Stimulated activated CD4-positive, alpha-beta T cell treated with anti-CD3 and anti-CD28 coated beads, Interleukin-1b, Interleukin-23, amount 100 ng/mL, for 24 hours (primary cell): Measurements from ENCODE around the gene ZNF302.
"Not testable (repeated sequence)": the region's sequence is repeated elsewhere in the genome, so short reads cannot be mapped to it uniquely, and the experiment has no call there.

Experiments used
- DNase-seq, 4 experiments: peaks; one replicate each; pipeline ENCODE4 v3.0.0-alpha.2; 2020; ENCODE audit warnings: low read depth in 4 of 4, low spot score in 1 of 4

Gene ZNF302

GRCh38 chr19:34677386-34678084 is at the start of gene ZNF302:
Gene ZNF302 (plus strand): TSS chr19:34677678. CDS start chr19:34678805, 1,127 bp downstream.
- DNase-seq = peak; percentile 83 to 93 (median 88)

DNA sequence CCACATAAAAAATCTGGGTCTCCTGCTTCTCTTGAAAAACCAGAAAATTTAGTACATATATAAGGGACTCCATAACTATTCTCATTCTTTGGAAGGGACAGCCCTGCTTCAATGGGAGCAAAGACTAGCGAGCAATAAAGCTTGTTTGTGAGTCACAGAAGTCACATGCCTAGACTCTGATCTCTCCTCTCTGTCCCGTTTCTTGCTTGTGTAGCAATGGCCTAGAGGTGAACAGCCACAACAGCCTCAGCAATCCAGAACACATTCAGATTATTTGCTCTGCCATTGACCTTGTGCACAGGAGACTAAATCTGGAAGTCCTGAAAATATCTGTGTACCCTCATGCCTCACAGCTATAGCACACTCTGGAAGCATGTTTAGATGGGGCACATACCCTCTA is 43.7 kb upstream of the ZNF302 start:
- no peak for DNase-seq

DNA sequence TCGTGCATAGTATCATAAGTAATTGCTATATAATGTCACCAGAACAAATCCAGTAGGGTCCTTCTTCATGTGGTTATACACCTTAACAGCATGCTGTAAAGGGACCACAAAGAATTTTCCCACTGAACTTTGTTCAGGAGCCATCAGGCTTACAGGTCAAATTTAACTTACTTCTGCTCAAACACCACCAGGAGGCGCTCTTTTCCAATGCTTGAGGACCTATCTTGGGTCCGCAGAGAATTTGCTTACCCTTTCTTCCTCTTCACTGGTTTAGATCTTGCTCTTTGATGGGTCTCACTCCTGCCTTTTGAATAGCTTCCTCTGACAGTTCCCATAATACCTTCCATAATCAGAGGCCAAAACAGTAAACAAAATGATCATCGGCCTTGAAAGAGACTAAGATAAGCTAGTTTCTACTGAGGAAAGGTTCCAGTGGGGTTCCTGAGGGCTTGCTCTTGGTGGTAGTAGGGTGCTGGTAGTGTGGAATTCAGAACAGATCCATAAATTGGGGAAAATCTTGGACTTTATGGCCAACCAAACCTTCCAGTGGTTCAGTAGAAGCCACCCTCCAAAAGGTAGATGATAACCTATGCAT is 37.9 kb upstream of the ZNF302 start:
- DNase-seq = peak; percentile 37 to 54 (median 45)

- no peak for DNase-seq
Measured at GRCh38 chr19:34642241-34642640, 35.2 kb upstream of the ZNF302 start.

DNA sequence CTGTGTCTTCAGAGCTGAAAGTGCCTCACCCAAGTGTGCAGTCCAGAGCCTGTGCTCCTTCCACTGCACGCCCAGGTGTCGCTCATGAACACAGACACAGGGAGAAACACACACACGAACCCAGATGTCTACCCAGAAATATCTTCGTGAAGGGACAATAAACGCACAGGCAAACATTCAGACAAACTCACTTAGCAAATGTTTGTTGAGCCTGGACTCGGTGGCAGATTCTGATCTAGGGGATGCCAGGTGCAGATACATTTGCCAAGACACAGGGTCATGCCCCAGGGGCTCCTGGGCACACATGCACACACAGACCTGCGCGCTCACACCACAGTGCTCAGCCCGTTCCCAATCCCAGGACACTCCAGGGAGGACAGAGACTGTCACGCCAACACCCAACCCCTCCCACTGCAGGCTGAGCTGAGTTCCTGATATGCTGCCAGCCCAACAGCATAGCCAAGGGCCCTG is 32.5 kb upstream of the ZNF302 start:
- no peak for DNase-seq

GRCh38 chr19:34645551-34645950 is 31.9 kb upstream of the ZNF302 start:
- DNase-seq = no peak

GRCh38 chr19:34649886-34650543 is 27.5 kb upstream of the ZNF302 start:
- DNase-seq = no peak

DNA sequence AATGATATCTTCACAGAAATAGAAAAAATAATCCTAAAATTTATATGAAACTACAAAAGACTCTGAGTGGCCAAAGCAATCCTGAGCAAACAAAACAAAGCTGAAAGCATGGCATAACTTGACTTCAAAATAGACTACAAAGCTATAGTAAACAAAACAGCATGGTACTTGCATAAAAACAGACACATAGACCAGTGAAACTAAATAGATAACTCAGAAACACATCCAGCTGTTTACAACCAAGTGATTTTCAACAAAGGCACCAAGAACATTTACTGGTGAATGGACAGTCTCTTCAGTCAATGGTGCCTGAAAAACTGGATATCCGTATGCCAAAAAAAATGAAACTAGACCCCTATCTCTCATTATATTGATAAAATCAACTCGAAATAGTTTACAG is 25.7 kb upstream of the ZNF302 start:
- DNase-seq = no peak

DNA sequence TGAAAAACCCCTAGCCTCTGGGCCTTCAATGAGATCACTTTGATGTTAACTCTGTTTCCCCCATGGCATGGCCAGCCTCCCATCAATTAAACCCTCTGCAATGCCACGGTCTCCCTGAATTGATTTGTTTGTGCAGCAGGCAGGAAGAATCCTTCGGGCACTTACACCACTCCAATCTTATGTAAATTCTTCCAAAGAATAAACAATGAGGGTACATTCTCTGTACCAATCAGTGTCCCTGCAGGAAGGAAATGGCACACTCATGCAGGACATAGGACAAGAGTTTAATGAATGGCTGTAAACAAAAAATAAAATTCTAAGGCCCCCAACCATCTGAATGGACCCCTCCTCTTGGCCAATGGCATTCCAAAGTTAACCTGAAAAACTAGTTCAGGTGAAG is 22.7 kb upstream of the ZNF302 start:
- DNase-seq = no peak

DNA sequence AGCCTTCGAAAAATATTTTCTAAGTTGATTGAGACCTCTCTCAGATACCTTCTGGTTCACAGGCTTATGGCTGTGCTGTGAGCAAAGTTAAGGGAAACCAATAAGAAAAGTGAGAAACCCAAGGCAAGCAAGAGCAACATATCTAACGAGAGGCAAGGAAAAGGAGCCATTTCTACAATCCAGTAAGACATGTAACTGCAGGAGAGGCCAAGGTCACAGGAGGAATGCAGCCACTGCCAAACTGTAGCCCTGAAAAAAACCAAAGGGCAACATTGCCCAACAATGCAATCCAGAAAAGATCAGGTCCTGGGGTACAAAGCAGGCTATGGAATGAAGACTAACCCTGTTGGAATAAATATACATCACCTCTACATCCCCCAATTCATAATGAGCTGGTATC is 21.8 kb upstream of the ZNF302 start:
- no peak for DNase-seq

DNA sequence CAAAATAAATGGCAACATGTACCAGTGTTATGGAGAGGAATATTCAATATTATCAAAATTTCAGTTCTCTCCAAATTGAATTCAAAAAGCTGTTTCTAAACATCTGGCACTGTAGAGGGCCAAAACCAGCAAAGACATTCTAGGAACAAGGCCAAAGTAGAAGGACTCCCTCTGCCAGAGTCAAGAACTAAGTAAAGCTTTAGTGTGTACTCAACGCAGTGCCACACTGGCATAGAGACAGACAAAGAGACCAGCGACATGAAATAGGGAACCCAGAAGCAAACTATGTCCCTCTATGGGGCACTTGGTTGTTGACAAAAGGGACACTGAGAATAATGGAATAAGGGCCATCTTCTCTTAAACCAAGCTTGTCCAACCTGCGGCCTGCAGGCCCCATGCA is 16.1 kb upstream of the ZNF302 start:
- no peak for DNase-seq

GRCh38 chr19:34662919-34663318 is 14.6 kb upstream of the ZNF302 start:
- peak in 1 of 4 experiments; percentile 15 for DNase-seq

DNA sequence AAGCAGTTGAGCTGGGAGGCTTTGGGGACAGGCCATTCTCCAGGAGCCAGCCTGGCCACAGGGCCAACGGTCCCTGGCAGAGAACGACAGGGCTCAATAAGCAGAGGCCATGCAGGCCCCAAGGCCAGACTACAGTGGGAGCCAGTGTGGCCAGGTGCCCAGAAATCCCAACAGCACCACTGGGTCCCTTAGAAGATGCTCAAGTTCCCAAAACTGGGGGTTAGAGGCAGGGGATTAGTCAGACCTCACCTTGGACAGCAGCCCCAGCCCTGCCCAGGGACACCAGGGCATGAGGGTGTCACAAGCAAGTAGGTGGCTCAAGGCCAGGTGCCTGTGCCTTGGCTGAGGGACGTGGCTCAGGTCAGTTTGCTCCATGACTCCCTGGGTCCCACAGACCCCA is 13.3 kb upstream of the ZNF302 start:
- DNase-seq = no peak

GRCh38 chr19:34664870-34665269 is 12.6 kb upstream of the ZNF302 start:
- no peak for DNase-seq

GRCh38 chr19:34665275-34665674 is 12.2 kb upstream of the ZNF302 start:
- DNase-seq = not testable (repeated sequence)

GRCh38 chr19:34666200-34666957 is 11.1 kb upstream of the ZNF302 start:
- no peak for DNase-seq

GRCh38 chr19:34666958-34667265 is 10.6 kb upstream of the ZNF302 start:
- DNase-seq = no peak

GRCh38 chr19:34667349-34668076 is 10.0 kb upstream of the ZNF302 start:
- no peak for DNase-seq

DNA sequence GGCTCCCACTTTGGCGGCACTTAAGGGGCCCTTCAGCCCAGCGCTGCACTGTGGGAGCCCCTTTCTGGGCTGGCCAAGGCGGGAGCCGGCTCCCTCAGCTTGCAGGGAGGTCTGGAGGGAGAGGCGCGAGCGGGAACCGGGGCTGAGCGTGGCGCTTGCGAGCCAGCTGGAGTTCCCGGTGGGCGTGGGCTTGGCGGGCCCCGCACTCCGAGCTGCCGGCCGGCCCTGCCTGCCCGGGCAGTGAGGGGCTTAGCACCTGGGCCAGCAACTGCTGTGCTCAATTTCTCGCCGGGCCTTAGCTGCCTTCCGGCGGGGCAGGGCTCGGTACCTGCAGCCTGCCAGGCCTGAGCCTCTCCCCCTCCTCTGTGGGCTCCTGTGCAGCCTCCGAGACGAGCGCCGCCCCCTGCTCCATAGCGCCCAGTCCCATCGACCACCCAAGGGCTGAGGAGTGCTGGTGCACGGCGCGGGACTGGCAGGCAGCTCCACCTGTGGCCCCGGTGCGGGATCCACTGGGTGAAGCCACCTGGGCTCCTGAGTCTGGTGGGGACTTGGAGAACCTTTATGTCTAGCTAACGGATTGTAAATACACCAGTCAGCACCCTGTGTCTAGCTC is 9.3 kb upstream of the ZNF302 start:
- not testable (repeated sequence) for DNase-seq

DNA sequence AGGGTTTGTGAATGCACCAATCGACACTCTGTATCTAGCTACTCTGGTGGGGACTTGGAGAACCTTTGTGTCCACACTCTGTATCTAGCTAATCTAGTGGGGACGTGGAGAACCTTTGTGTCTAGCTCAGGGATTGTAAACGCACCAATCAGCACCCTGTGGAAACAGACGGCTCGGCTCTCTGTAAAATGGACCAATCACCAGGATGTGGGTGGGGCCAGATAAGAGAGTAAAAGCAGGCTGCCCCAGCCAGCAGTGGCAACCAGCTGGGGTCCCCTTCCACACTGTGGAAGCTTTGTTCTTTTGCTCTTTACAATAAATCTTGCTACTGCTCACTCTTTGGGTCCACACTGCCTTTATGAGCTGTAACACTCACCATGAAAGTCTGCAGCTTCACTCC is 8.8 kb upstream of the ZNF302 start:
- DNase-seq = not testable (repeated sequence)

- no peak for DNase-seq
Measured at GRCh38 chr19:34669305-34669704, 8.2 kb upstream of the ZNF302 start.
